ENCODE data around the gene SEMA3D.

SEMA3D gene

GRCh38 chr7:85177316-85177715 lies 9.5 kb downstream of the SEMA3D start:
- no peaks in the 10 kb centered on the region for H3K4me1 ChIP-seq (ENCODE audit: control insufficient read depth in 1 of 2, insufficient read depth in 2 of 2, low read length in 2 of 2)

GRCh38 chr7:85176197-85176596 lies 10.7 kb downstream of the SEMA3D start:
- peaks cover 6% of the 10 kb centered on the region for H3K9me3 ChIP-seq (ENCODE audit: insufficient read depth, low read depth, low read length)
- H3K4me3 ChIP-seq (ENCODE audit: low read depth, low read length), result no peak overlapping the region
- peaks cover 3 to 6% of the 10 kb centered on the region in 2 experiments for H3K36me3 ChIP-seq (ENCODE audit: control insufficient read depth in 1 of 2, insufficient read depth in 2 of 2, low read length in 2 of 2)
- DNase-seq, result no peak
- H4K91ac ChIP-seq (ENCODE audit: low read depth, low read length), result no peak overlapping the region
- no peak overlapping the region for H3K18ac ChIP-seq (ENCODE audit: low read length)
- no peaks in the 10 kb centered on the region for H3K79me1 ChIP-seq (ENCODE audit: low read length)
- H2AFZ ChIP-seq (ENCODE audit: insufficient read depth, low read length, poor library complexity), result no peak overlapping the region
- H3K23ac ChIP-seq (ENCODE audit: low read length), result no peak overlapping the region
- no peak overlapping the region for H4K8ac ChIP-seq (ENCODE audit: low read depth, low read length)
- WGBS (ENCODE audit: extremely low coverage, insufficient coverage, insufficient read length), result no CpG with 5 or more reads among the region's 1 CpG
- H3K27ac ChIP-seq (ENCODE audit: low read depth, low read length), result no peak overlapping the region
- H2BK12ac ChIP-seq (ENCODE audit: low read length), result no peak overlapping the region
- H3K4me2 ChIP-seq (ENCODE audit: low read length), result no peak overlapping the region
- H2BK120ac ChIP-seq (ENCODE audit: insufficient read depth, low read length, poor library complexity), result no peak overlapping the region
- H3K9ac ChIP-seq (ENCODE audit: low read length), result no peak overlapping the region
- H3K14ac ChIP-seq (ENCODE audit: low read length), result no peak overlapping the region
- H2AK5ac ChIP-seq (ENCODE audit: low read length), result no peak overlapping the region
- no peaks in the 10 kb centered on the region for H3K27me3 ChIP-seq (ENCODE audit: insufficient read depth, low read length)
- no peaks in the 10 kb centered on the region for H3K4me1 ChIP-seq (ENCODE audit: control insufficient read depth in 1 of 2, insufficient read depth in 2 of 2, low read length in 2 of 2)
- no peaks in the 10 kb centered on the region for H3K79me2 ChIP-seq (ENCODE audit: control insufficient read depth, insufficient read depth, low read length, poor library complexity)
- H4K12ac ChIP-seq (ENCODE audit: low read depth, low read length), result no peak overlapping the region
- no peak overlapping the region for H3K4ac ChIP-seq (ENCODE audit: low read depth, low read length)
- no peak overlapping the region for H2BK5ac ChIP-seq (ENCODE audit: low read depth, low read length, poor library complexity)

More at GRCh38 chr7:85177316-85177715, 9.5 kb downstream of the SEMA3D start:
- Histone ChIP-seq H2BK5ac (ENCODE audit: low read depth, low read length, poor library complexity) (no peak overlapping the region), H4K12ac (ENCODE audit: low read depth, low read length) (no peak overlapping the region), H2AK5ac (ENCODE audit: low read length) (no peak overlapping the region), H4K91ac (ENCODE audit: low read depth, low read length) (no peak overlapping the region), H3K18ac (ENCODE audit: low read length) (no peak overlapping the region), H3K79me2 (ENCODE audit: control insufficient read depth, insufficient read depth, low read length, poor library complexity) (no peaks in the 10 kb centered on the region), H2BK12ac (ENCODE audit: low read length) (no peak overlapping the region), H2AFZ (ENCODE audit: insufficient read depth, low read length, poor library complexity) (no peak overlapping the region), H3K4ac (ENCODE audit: low read depth, low read length) (no peak overlapping the region), H3K9me3 (ENCODE audit: insufficient read depth, low read depth, low read length) (peaks cover 6% of the 10 kb centered on the region), H3K36me3 (ENCODE audit: control insufficient read depth in 1 of 2, insufficient read depth in 2 of 2, low read length in 2 of 2) (peaks cover 3 to 6% of the 10 kb centered on the region in 2 experiments), H3K79me1 (ENCODE audit: low read length) (no peaks in the 10 kb centered on the region), H4K8ac (ENCODE audit: low read depth, low read length) (no peak overlapping the region), H3K27ac (ENCODE audit: low read depth, low read length) (no peak overlapping the region), H3K9ac (ENCODE audit: low read length) (no peak overlapping the region), H3K4me3 (ENCODE audit: low read depth, low read length) (no peak overlapping the region), H2BK120ac (ENCODE audit: insufficient read depth, low read length, poor library complexity) (no peak overlapping the region), H3K4me2 (ENCODE audit: low read length) (no peak overlapping the region), H3K14ac (ENCODE audit: low read length) (no peak overlapping the region), H3K27me3 (ENCODE audit: insufficient read depth, low read length) (no peaks in the 10 kb centered on the region), H3K23ac (ENCODE audit: low read length) (no peak overlapping the region)
- no peak for DNase-seq

- DNase-seq, result no peak
- Histone ChIP-seq H3K27ac (ENCODE audit: low read depth, low read length) (no peak overlapping the region), H4K8ac (ENCODE audit: low read depth, low read length) (no peak overlapping the region), H3K36me3 (ENCODE audit: control insufficient read depth in 1 of 2, insufficient read depth in 2 of 2, low read length in 2 of 2) (peaks cover 3 to 6% of the 10 kb centered on the region in 2 experiments), H3K4ac (ENCODE audit: low read depth, low read length) (no peak overlapping the region), H3K23ac (ENCODE audit: low read length) (no peak overlapping the region), H4K12ac (ENCODE audit: low read depth, low read length) (no peak overlapping the region), H3K18ac (ENCODE audit: low read length) (no peak overlapping the region), H2AFZ (ENCODE audit: insufficient read depth, low read length, poor library complexity) (no peak overlapping the region), H3K79me2 (ENCODE audit: control insufficient read depth, insufficient read depth, low read length, poor library complexity) (no peaks in the 10 kb centered on the region), H2BK5ac (ENCODE audit: low read depth, low read length, poor library complexity) (no peak overlapping the region), H3K4me2 (ENCODE audit: low read length) (no peak overlapping the region), H3K79me1 (ENCODE audit: low read length) (no peaks in the 10 kb centered on the region), H2AK5ac (ENCODE audit: low read length) (no peak overlapping the region), H3K14ac (ENCODE audit: low read length) (no peak overlapping the region), H2BK12ac (ENCODE audit: low read length) (no peak overlapping the region), H3K9ac (ENCODE audit: low read length) (no peak overlapping the region), H3K27me3 (ENCODE audit: insufficient read depth, low read length) (no peaks in the 10 kb centered on the region), H3K4me1 (ENCODE audit: control insufficient read depth in 1 of 2, insufficient read depth in 2 of 2, low read length in 2 of 2) (no peaks in the 10 kb centered on the region), H4K91ac (ENCODE audit: low read depth, low read length) (no peak overlapping the region), H3K9me3 (ENCODE audit: insufficient read depth, low read depth, low read length) (peaks cover 6% of the 10 kb centered on the region), H3K4me3 (ENCODE audit: low read depth, low read length) (no peak overlapping the region), H2BK120ac (ENCODE audit: insufficient read depth, low read length, poor library complexity) (no peak overlapping the region)
- WGBS (ENCODE audit: extremely low coverage, insufficient coverage, insufficient read length), result no CpG with 5 or more reads among the region's 3 CpGs
Measured at GRCh38 chr7:85175217-85175616, 11.6 kb downstream of the SEMA3D start.

GRCh38 chr7:85172530-85172941 lies 14.3 kb downstream of the SEMA3D start:
- Histone ChIP-seq H3K4me3 (ENCODE audit: low read depth, low read length) (no peak overlapping the region), H3K4ac (ENCODE audit: low read depth, low read length) (no peak overlapping the region), H3K27me3 (ENCODE audit: insufficient read depth, low read length) (no peaks in the 10 kb centered on the region), H2BK5ac (ENCODE audit: low read depth, low read length, poor library complexity) (no peak overlapping the region), H2BK12ac (ENCODE audit: low read length) (no peak overlapping the region), H3K4me1 (ENCODE audit: control insufficient read depth in 1 of 2, insufficient read depth in 2 of 2, low read length in 2 of 2) (no peaks in the 10 kb centered on the region), H3K23ac (ENCODE audit: low read length) (no peak overlapping the region), H2AFZ (ENCODE audit: insufficient read depth, low read length, poor library complexity) (no peak overlapping the region), H3K9ac (ENCODE audit: low read length) (no peak overlapping the region), H4K12ac (ENCODE audit: low read depth, low read length) (no peak overlapping the region), H3K14ac (ENCODE audit: low read length) (no peak overlapping the region), H3K4me2 (ENCODE audit: low read length) (no peak overlapping the region), H2AK5ac (ENCODE audit: low read length) (no peak overlapping the region), H3K79me1 (ENCODE audit: low read length) (no peaks in the 10 kb centered on the region), H3K18ac (ENCODE audit: low read length) (no peak overlapping the region), H3K9me3 (ENCODE audit: insufficient read depth, low read depth, low read length) (no peaks in the 10 kb centered on the region), H4K91ac (ENCODE audit: low read depth, low read length) (no peak overlapping the region), H4K8ac (ENCODE audit: low read depth, low read length) (no peak overlapping the region), H2BK120ac (ENCODE audit: insufficient read depth, low read length, poor library complexity) (no peak overlapping the region), H3K79me2 (ENCODE audit: control insufficient read depth, insufficient read depth, low read length, poor library complexity) (no peaks in the 10 kb centered on the region), H3K27ac (ENCODE audit: low read depth, low read length) (no peak overlapping the region), H3K36me3 (ENCODE audit: control insufficient read depth in 1 of 2, insufficient read depth in 2 of 2, low read length in 2 of 2) (no peaks in the 10 kb centered on the region)
- no CpG with 5 or more reads among the region's 3 CpGs for WGBS (ENCODE audit: extremely low coverage, insufficient coverage, insufficient read length)
- DNase-seq, result no peak

Data from trophoblast cell (in vitro differentiated cells and primary cell).